ENCODE data around the gene EARS2.

- TF ChIP-seq POLR2A (IDR thresholded peaks at IDR 0.05; ENCODE audit: low read length): peak; percentile 72
- no peak for TF ChIP-seq GATA1 (IDR thresholded peaks at IDR 0.05; ENCODE audit: low read depth, low read length)
Measured at GRCh38 chr16:23510164-23510914, 46.8 kb downstream of the EARS2 start, which contains the start of gene GGA2.

Data from erythroblast (primary cell).